ENCODE results near the gene STT3A. TPM values are rescaled to one million over a fixed set of nuclear protein-coding genes. Genes with fewer than 3 reads are reported as not detected.

STT3A gene
- total RNA-seq, 1 donor from 2014 or later, result 181 TPM

- DNase-seq (ENCODE audit: low read depth), result no peak
Observed at GRCh38 chr11:125587480-125587879, 5.2 kb upstream of the STT3A start.

- DNase-seq (ENCODE audit: low read depth), result no peak
Observed at GRCh38 chr11:125588505-125588904, 4.1 kb upstream of the STT3A start.

GRCh38 chr11:125591649-125592304, 875 bp upstream of the STT3A start:
- DNase-seq (ENCODE audit: low read depth), result no peak

- DNase-seq (ENCODE audit: low read depth), result peak; percentile 71
Observed at GRCh38 chr11:125593114-125593820, 615 bp downstream of the STT3A start.

- no peak for DNase-seq (ENCODE audit: low read depth)
Observed at GRCh38 chr11:125594958-125595357, 2.3 kb downstream of the STT3A start.

- no peak for DNase-seq (ENCODE audit: low read depth)
Observed at GRCh38 chr11:125600663-125601062, 8.0 kb downstream of the STT3A start.

- no peak for DNase-seq (ENCODE audit: low read depth)
Observed at GRCh38 chr11:125603207-125603606, 10.6 kb downstream of the STT3A start.

GRCh38 chr11:125605417-125605816, 12.8 kb downstream of the STT3A start:
- no peak for DNase-seq (ENCODE audit: low read depth)

GRCh38 chr11:125609545-125609944, 16.9 kb downstream of the STT3A start:
- no peak for DNase-seq (ENCODE audit: low read depth)

GRCh38 chr11:125618383-125618782, 25.7 kb downstream of the STT3A start:
- DNase-seq (ENCODE audit: low read depth), result no peak

GRCh38 chr11:125621995-125622394, 29.3 kb downstream of the STT3A start:
- DNase-seq (ENCODE audit: low read depth), result peak; percentile 2

GRCh38 chr11:125623064-125623463, 30.4 kb downstream of the STT3A start:
- DNase-seq (ENCODE audit: low read depth), result no peak

- DNase-seq (ENCODE audit: low read depth), result no peak
Observed at GRCh38 chr11:125624756-125625213, 32.1 kb downstream of the STT3A start, which contains the start of gene CHEK1. Gene CHEK1 (plus strand): TSS chr11:125625163. CDS start chr11:125626769, 1,606 bp downstream.

- no peak for DNase-seq (ENCODE audit: low read depth)
Observed at GRCh38 chr11:125625225-125625629, 32.6 kb downstream of the STT3A start.

GRCh38 chr11:125625630-125626287, 33.1 kb downstream of the STT3A start:
- DNase-seq (ENCODE audit: low read depth), result peak; percentile 91

GRCh38 chr11:125626288-125626950, 33.8 kb downstream of the STT3A start:
- peak; percentile 69 for DNase-seq (ENCODE audit: low read depth)

- DNase-seq (ENCODE audit: low read depth), result no peak
Observed at GRCh38 chr11:125627236-125627910, 34.7 kb downstream of the STT3A start.

- DNase-seq (ENCODE audit: low read depth), result no peak
Observed at GRCh38 chr11:125637840-125638239, 45.2 kb downstream of the STT3A start.

- DNase-seq (ENCODE audit: low read depth), result no peak
Observed at GRCh38 chr11:125638315-125638714, 45.7 kb downstream of the STT3A start.

GRCh38 chr11:125645871-125646270, 53.2 kb downstream of the STT3A start:
- DNase-seq (ENCODE audit: low read depth), result no peak
